Body of pancreas (tissue), 4 donors: ENCODE measurements around the gene CLSTN2. TPM values are rescaled to one million over a fixed set of nuclear protein-coding genes. Genes with fewer than 3 reads are reported as not detected.
"Not testable (repeated sequence)": the region's sequence is repeated elsewhere in the genome, so short reads cannot be mapped to it uniquely, and the experiment has no call there.

Experiments used
- ATAC-seq: fragments of 150-250 bp; one replicate; pipeline ENCODE4 v1.9.1; 2016
- DNase-seq, 4 donors: peaks; one replicate each; pipeline ENCODE4 v3.0.0-alpha.2; 2019
- H3K27ac ChIP-seq, 4 donors: fragments of 200-600 bp; sonication (generic); 1 replicate in 3 of 4; 2 replicates in 1 of 4; pipeline versions ENCODE4 v1.5.1 to v1.6.1; 2016 to 2019; ENCODE audit warnings: mild to moderate bottlenecking in 1 of 4, mixed read lengths in 1 of 4, moderate library complexity in 1 of 4
- H3K27me3 ChIP-seq, 2 donors: fragments of 200-600 bp; sonication (generic); one replicate each; pipeline ENCODE4 v1.6.0; 2016; ENCODE audit warnings: mild to moderate bottlenecking in 1 of 2
- H3K36me3 ChIP-seq, 2 donors: fragments of 200-600 bp; sonication (generic); replicated peaks in 1 of 2; 2 replicates each; pipeline ENCODE4 v1.5.1; 2016; ENCODE audit warnings: low read depth in 2 of 2; ENCODE audit not compliant: insufficient read depth in 1 of 2
- H3K4me1 ChIP-seq: fragments of 200-600 bp; sonication (generic); one replicate; pipeline ENCODE4 v1.6.0; 2016
- H3K4me3 ChIP-seq, 2 donors: fragments of 200-600 bp; sonication (generic); 1 replicate in 1 of 2; 2 replicates in 1 of 2; pipeline ENCODE4 v1.5.1; 2016 to 2019
- H3K9me3 ChIP-seq, 3 donors: fragments of 200-600 bp; sonication (generic); 1 replicate in 2 of 3; 2 replicates in 1 of 3; pipeline ENCODE4 v1.5.1; 2016
- POLR2A ChIP-seq, 3 donors: fragments of 450-650 bp; IDR thresholded peaks; one replicate each; pipeline ENCODE4 v1.6.1; 2016; ENCODE audit warnings: antibody characterized with exemption in 3 of 3, mild to moderate bottlenecking in 2 of 3
- WGBS, 2 donors: methylation state at CpG; one replicate each; pipeline ENCODE4 v1.1.5; 2017; 5-methylcytosine and 5-hydroxymethylcytosine counted together
- intact Hi-C: fragments of 100-400 bp; cut with DNase I; formaldehyde crosslinking; loops from one replicate; pipeline ENCODE4 v1.15.1; 2023
- total RNA-seq, 2 donors: library from RNA; depleted of rRNA; stranded (reverse); fragments of >200 nt; gene quantifications; one replicate each; pipeline ENCODE4 v1.1.0, GENCODE V29; 2016
- TF ChIP-seq, protein P1 (sequence below), 7 experiments: fragments of 450-650 bp in 4 of 7; fragments of 200-600 bp in 3 of 7; sonication (generic) in 3 of 7; IDR thresholded peaks; one replicate each; pipeline ENCODE4 v1.5.1; 2016 to 2019; ENCODE audit warnings: antibody characterized with exemption in 7 of 7

CLSTN2 gene
- total RNA-seq, 2 donors from 2014 or later: 14.5 to 14.8 TPM

DNA sequence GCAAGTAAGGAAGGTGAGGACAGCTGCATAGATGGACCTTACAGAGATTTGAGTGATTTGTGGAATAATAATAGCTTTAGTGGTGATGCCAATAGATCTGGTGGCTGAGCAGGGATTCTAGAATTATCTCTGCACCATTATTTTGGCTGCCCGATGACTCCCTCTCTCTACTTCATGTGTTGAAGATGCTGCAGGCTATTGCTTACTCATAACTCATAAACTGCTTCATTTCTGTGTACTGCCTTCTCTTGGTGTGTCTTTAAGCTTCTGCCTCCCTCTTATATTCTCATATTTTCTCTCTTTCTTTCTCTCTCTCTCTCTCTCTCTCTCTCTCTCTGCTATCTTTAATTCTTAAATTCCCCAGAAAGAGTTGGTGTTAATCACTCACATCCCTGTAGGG is 486.9 kb downstream of the CLSTN2 start:
- Histone ChIP-seq H3K4me3 (no peak overlapping the region), H3K4me1 (peaks cover 16% of the 10 kb centered on the region), H3K36me3 (no peaks in the 10 kb centered on the region), H3K27me3 (no peaks in the 10 kb centered on the region), H3K27ac (no peak overlapping the region), H3K9me3 (no peaks in the 10 kb centered on the region)
- intact Hi-C loops: no loop called here
- DNase-seq (no peak), ATAC-seq (no peak)
- 91 to 100% methylated on average over 1 of the region's 1 CpG for WGBS, 2 donors
- TF ChIP-seq, protein P1, sequence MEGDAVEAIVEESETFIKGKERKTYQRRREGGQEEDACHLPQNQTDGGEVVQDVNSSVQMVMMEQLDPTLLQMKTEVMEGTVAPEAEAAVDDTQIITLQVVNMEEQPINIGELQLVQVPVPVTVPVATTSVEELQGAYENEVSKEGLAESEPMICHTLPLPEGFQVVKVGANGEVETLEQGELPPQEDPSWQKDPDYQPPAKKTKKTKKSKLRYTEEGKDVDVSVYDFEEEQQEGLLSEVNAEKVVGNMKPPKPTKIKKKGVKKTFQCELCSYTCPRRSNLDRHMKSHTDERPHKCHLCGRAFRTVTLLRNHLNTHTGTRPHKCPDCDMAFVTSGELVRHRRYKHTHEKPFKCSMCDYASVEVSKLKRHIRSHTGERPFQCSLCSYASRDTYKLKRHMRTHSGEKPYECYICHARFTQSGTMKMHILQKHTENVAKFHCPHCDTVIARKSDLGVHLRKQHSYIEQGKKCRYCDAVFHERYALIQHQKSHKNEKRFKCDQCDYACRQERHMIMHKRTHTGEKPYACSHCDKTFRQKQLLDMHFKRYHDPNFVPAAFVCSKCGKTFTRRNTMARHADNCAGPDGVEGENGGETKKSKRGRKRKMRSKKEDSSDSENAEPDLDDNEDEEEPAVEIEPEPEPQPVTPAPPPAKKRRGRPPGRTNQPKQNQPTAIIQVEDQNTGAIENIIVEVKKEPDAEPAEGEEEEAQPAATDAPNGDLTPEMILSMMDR (IDR thresholded peaks at IDR 0.05): no peak
- no peak for TF ChIP-seq POLR2A (IDR thresholded peaks at IDR 0.05)

DNA sequence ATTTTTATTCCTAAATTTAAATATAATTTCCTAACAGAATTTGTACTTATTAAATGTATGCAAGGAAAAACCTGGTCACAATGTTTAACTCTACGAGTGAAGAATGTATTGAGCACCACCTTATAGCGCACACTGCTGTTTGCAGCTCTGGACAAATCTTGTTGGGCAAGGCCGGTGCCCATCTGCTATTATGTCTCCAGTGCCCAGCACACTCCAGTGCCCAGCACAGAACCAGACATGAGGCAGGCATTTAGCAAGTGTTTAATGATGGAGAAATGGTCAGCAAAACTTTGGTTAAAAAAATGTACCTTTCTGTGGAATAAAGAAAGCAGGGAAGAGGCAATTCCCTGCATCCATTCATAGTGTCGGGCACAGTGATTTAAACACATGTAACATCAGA is 488.2 kb downstream of the CLSTN2 start:
- TF ChIP-seq POLR2A (IDR thresholded peaks at IDR 0.05): no peak
- TF ChIP-seq, protein P1 (IDR thresholded peaks at IDR 0.05): no peak
- intact Hi-C loops: no loop called here
- Histone ChIP-seq H3K4me3 (no peak overlapping the region), H3K4me1 (peaks cover 9% of the 10 kb centered on the region), H3K9me3 (no peaks in the 10 kb centered on the region), H3K27ac (peak overlapping the region in 1 of 4 donors; percentile 24), H3K36me3 (no peaks in the 10 kb centered on the region), H3K27me3 (no peaks in the 10 kb centered on the region)
- DNase-seq (no peak), ATAC-seq (no peak)
- WGBS, 2 donors: 92 to 95% methylated on average over 4 of the region's 4 CpGs

DNA sequence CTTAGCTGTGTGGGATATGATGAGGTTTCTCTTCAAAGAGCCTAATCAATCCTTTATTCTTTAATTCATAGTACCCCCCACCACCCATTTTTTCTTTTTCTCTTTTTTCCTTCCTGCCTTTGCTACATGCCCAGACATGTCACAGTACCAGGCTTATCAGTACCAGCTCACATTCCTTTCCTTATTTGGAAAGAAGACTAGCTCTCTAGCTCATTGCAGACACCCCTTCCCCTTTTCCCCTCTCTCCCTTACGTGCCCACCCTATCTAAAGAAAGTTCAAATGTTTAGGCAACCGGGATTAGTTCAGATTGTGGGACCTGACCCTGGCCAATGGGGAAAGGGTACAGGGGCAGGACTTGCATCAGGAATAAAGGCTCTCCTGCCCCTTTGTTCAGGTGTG is 488.6 kb downstream of the CLSTN2 start:
- intact Hi-C loops, H3K4me1 ChIP-seq, H3K4me3 ChIP-seq, ATAC-seq, H3K27me3 ChIP-seq, H3K36me3 ChIP-seq, H3K9me3 ChIP-seq, DNase-seq: not testable (repeated sequence)
- 57 to 78% methylated on average over 2 of the region's 2 CpGs for WGBS, 2 donors
- H3K27ac ChIP-seq: peak overlapping the region in 1 of 4 donors; percentile 24

DNA sequence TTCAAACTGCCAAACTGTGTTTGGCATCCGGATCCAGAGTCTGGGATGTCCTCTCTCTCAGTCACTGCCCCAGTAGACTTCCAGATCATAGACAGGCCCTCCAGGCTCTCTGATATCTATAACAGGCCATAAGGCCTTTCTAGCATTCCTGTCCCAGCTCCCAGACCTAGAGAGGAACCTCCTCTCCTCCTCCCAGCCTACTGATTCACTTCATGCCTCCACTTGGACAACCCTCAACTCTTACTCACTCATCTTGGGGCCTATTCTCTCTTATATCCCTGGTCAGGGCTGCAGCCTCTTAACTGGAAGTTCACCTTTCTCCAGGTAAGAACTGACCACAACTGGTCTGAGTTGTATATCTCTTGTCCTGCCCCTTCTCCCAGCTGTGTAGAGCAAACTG is 489.2 kb downstream of the CLSTN2 start:
- no peak overlapping the region for H3K27ac ChIP-seq
- H3K9me3 ChIP-seq: no peaks in the 10 kb centered on the region
- TF ChIP-seq, protein P1 (IDR thresholded peaks at IDR 0.05): no peak
- TF ChIP-seq POLR2A (IDR thresholded peaks at IDR 0.05): no peak
- peaks cover 9% of the 10 kb centered on the region for H3K4me1 ChIP-seq
- WGBS, 2 donors: 82 to 91% methylated on average over 1 of the region's 1 CpG
- no peaks in the 10 kb centered on the region for H3K27me3 ChIP-seq
- intact Hi-C loops: no loop called here
- no peaks in the 10 kb centered on the region for H3K36me3 ChIP-seq
- H3K4me3 ChIP-seq: no peak overlapping the region
- DNase-seq (no peak), ATAC-seq (no peak)

DNA sequence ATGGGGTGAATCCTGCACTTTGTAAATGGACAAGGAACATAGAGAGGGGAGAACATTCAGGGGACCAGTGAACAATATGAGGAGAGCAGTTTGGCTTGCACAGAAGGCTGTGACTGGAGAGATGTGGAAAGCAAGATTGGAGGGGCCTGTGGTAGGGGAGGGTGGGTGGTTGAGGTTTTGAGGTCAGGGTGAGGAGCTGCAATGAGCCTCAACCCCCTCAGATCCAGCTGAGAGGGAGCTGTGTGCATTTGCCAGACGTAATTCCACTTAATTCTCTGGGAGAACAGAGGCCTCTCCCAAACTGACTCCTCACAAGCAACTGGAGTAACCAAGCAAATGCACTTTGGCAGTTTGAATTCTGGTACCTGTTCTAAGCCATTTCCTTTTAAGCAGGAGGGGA is 489.7 kb downstream of the CLSTN2 start:
- DNase-seq: no peak
- H3K27ac ChIP-seq: no peak overlapping the region
- 75 to 76% methylated on average over 1 of the region's 1 CpG for WGBS, 2 donors
- no peaks in the 10 kb centered on the region for H3K36me3 ChIP-seq
- intact Hi-C loops: no loop called here
- TF ChIP-seq, protein P1 (IDR thresholded peaks at IDR 0.05): no peak
- no peak for TF ChIP-seq POLR2A (IDR thresholded peaks at IDR 0.05)
- no peak for ATAC-seq
- no peak overlapping the region for H3K4me3 ChIP-seq
- H3K9me3 ChIP-seq: no peaks in the 10 kb centered on the region
- no peaks in the 10 kb centered on the region for H3K27me3 ChIP-seq
- H3K4me1 ChIP-seq: peaks cover 9% of the 10 kb centered on the region
